COR-L47 (cell line): Measurements from ENCODE around the gene ATRNL1.
"Not testable (repeated sequence)": the region's sequence is repeated elsewhere in the genome, so short reads cannot be mapped to it uniquely, and the experiment has no call there.

Experiments
- DNase-seq: peaks from one replicate; lab custom pipeline; 2025; lab: John Stamatoyannopoulos, UW

Gene ATRNL1

DNA sequence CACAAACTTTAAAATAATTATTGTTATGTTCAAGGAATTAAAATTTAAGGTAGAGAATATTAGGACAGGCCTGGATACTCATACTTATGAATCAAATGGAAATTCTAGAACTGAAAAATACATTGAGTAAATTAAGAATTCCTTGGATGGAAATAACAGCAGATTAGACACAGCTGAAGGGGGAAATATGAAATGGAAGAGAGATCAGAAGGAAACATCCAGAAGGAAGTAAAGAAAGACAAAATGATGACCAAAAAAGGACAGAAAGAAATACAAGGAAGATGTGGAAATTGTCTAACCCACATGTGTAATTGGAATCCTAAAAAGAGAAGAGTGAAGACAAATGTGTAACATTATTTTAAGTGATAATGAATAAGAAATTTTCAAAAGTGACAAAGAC lies 128.9 kb downstream of the ATRNL1 start:
- DNase-seq = no peak

DNA sequence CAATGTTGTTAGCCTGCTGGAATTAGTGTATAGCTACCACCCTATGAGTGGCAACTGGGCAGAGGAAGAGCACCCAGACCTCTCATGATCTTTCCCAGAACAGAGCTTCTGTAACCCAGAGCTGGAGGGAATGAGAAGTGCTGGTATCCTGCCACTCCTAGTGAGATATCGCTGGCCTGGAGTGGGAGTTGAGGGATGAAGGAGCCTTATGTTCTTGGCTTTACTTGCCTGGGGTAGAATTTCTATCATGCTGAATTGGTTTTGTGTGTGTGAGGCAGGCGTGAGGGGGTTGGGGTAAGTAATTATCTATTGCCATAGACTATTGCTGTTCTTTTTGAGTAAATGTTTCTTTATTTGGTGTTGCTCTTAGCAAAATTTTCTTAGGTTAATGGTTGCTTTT lies 146.6 kb downstream of the ATRNL1 start:
- no peak for DNase-seq

DNA sequence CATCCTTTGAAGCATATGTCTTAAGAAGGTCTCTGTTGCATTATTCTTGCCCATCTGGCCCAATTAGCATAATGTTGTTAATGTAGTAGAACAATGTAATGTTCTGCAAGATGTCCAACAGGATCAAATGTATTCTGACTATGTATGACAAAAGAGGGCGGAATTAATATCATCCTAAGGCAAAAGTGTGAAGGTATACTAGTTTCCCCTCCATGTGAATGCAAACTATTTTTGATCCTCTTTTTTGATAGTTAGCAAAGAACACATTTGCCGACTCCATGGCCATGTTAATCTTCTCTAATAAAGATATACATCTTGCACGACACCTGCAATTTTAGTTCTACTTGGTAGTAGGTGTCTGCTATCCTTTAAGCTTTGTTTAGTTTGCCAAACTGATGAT lies 157.6 kb downstream of the ATRNL1 start:
- no peak for DNase-seq

DNA sequence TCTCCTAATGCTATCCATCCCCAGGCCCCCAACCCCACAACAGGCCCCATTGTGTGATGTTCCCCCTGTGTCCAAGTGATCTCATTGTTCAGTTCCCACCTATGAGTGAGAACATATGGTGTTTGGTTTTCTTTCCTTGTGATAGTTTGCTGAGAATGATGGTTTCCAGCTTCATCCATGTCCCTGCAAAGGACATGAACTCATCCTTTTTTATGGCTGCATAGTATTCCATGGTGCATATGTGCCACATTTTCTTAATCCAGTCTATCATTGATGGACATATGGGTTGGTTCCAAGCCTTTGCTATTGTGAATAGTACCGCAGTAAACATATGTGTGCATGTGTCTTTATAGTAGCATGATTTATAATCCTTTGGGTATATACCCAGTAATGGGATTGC lies 160.6 kb downstream of the ATRNL1 start:
- not testable (repeated sequence) for DNase-seq

DNA sequence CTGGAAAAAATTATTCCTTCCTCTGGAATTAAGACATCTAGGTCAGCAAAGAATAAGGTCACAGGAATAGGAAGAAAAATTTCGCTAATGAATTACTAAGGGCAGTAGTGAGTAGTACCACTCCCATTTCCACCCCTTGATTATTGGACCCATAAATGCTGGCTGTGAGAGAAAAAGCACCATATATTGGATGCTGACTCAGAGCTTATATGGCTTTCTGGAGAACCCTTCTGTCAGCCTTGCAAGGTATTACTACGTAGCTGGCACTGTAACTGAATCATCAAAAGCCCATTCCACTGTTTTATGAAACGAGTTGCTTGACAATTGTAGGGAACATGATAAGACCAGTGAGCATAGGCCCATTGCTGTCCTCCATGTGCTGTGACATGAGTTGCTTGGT lies 179.3 kb downstream of the ATRNL1 start:
- no peak for DNase-seq

DNA sequence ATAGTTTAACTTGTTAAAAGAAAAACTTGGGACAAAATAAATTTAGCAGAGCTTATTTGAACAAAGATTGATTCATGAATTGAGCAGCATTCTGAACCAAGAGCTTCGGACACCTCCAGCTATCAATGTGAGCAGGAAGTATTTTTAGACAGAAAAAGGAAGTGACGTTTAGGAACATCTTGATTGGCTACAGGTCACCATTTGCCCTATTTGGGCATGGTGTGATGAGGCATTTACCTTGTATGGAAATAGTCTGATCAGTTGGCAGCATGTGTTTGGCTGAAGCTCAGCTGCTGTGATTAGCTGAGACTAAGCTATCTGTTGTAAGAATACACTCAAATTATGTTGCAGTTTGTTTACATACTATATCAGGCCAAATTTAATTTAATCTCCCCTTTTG lies 185.1 kb downstream of the ATRNL1 start:
- DNase-seq = no peak

DNA sequence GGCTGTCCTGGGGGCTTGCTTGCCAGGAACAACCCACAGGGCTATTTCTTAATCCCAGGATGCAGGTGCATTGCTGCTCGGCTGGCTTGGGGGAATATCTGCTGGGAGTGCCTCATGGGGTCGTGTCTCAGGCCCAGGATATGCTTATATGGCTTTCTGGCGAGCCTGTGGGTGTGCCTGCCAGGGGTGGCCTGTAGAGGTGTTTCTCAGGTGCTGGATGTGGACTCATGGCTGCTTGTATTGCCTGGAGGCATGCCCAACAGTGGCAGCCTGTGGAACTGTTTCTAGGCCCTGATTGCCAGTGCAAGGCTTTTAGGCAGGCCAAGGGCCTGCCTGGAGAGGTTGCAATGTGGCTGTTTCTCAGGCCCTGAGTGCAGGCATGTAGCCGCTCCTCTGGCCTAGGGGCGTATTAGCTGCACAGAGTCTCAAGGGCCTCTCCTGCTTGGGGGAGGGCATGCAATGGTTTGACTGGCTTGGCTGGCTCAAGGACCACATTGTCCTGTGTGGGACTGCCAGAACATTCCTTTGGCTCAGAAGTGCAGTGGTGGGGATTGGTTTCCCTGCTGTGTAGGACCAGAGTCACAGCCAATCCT lies 202.1 kb downstream of the ATRNL1 start:
- no peak for DNase-seq

DNA sequence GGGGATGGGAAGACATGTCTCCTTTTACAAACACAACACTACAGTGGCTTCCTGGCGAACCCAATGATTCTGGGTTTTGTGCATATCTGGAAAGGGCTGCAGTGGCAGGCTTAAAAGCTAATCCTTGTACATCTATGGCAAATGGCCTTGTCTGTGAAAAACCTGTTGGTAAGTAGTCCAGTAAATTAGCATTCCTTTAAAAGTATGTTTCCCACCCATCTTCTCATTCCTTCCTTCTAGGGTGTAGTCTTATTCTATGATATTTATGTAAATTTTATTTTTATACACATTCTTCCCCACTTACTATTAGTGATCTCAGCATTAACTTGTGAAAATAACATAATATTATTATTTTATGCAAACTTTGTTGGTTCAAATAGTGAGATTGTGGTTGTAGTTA lies 206.9 kb downstream of the ATRNL1 start:
- DNase-seq = no peak

DNA sequence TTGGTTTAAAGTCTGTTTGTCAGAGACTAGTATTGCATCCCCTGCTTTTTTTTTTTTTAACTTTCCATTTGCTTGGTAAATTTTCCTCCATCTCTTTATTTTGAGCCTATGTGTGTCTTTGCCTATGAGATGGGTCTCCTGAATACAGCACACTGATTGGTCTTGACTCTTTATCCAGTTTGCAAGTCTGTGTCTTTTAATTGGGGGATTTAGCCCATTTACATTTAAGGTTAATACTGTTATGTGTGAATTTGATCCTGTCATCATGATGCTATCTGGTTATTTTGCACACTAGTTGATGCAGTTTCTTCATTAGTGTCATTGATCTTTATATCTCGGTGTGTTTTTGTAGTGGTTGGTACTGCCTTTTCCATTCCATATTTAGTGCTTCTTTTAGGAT lies 226.5 kb downstream of the ATRNL1 start:
- DNase-seq = not testable (repeated sequence)

DNA sequence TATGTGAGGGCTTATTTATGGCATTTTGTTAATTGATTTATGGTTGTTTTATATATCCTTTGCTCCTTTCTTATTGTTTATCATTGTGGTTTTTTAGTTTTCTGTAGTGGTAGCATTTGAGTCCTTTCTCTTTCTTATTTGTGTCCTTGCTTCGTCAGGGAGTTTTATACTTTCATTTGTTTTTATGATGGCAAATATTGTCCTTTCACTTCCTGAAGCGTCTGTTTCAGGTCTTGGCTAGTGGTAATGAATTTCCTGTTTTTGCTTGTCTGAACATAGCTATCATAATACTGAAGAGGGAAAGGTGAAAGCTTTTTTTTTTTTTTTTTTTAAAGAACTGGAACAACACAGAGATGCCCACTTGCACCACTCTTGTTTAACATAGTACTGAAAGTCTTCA lies 228.2 kb downstream of the ATRNL1 start:
- no peak for DNase-seq

DNA sequence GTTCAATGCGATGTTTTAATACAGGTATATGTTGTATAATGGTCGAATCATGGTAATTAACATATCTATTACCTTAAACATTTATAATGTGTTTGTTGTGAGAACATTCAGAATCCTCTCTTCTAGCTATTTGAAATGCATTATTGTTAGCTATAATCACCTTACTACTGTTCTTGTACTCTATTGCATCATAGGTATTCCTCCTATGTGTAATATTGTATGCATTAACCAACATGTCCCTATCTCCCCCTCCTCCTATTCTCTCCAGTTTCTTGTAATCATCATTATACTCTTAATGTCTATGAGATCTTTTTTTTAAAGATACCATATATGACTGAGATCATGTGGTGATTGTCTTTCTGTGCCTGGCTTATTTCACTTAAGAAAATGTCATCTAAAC lies 235.2 kb downstream of the ATRNL1 start:
- DNase-seq = no peak

DNA sequence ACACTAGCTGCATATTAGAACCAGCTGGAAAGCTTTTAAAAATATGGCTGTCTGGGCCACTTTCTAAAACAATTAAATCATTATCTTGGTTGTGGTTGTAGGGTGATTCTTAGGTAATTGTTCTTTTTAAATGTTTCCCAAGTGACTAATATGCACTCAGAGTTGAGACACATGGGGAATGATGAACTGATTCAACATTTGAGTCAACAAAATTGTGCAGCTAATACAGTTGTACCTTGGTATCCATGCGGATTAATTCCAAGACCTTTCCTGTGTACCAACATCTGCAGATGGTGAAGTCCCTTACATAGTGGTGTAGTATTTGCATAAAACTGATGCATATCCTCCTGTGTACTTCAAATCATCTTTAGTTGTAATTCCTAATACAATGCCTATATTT lies 242.2 kb downstream of the ATRNL1 start:
- no peak for DNase-seq

DNA sequence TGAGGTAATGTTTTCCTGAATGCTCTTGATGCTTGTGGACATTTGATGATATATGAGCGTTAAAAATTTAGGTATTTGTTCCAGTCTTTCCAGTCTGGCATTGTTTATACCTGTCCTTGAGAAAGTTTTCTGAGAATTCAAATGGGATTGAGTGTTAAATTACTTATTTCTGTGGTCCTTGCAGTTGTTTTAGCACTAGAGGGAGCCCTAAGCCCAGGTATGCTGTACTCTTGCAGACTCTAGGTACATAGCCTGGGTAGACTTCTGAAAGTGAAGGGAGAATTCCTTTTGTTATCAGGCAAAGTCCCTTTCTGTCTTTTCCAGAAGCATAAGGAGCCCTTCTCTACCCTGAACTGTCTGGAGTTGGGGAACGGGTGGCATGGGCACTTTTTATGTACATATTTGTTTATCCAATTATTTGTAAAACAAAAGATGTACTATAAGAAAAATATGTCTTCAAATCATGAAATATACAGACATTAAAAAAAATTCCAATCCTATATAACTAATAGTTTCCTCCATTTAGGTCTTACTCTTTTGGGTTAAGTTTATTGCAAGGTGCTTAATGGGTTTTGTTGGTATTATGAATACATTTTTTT lies 262.1 kb downstream of the ATRNL1 start:
- peak; percentile 30 for DNase-seq

DNA sequence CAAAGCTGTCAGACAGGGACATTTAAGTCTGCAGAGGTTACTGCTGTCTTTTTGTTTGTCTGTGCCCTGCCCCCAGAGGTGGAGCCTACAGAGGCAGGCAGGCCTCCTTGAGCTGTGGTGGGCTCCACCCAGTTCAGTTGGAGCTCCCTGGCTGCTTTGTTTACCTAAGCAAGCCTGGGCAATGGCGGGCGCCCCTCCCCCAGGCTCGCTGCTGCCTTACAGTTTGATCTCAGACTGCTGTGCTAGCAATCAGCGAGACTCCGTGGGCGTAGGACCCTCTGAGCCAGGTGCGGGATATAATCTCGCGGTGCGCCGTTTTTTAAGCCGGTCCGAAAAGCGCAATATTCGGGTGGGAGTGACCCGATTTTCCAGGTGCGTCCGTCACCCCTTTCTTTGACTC lies 274.8 kb downstream of the ATRNL1 start:
- not testable (repeated sequence) for DNase-seq

DNA sequence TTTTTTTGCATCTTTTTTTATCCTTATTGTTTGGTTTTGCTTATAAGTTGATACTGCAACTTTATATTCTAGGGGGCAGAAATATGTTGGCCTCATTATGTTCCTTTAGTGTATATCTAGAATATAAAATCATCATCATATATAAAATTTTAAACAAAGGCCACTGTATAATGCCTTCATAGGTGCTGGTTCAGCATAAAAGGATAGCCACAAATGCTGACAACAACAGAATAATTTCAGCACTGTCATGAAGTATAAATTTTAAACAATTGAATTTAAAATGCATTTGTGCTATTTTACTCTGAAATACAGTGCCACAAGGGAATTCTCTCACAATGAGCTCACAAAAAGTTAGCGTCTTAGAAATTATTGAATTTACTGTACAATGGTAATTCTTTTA lies 285.9 kb downstream of the ATRNL1 start:
- DNase-seq = no peak

DNA sequence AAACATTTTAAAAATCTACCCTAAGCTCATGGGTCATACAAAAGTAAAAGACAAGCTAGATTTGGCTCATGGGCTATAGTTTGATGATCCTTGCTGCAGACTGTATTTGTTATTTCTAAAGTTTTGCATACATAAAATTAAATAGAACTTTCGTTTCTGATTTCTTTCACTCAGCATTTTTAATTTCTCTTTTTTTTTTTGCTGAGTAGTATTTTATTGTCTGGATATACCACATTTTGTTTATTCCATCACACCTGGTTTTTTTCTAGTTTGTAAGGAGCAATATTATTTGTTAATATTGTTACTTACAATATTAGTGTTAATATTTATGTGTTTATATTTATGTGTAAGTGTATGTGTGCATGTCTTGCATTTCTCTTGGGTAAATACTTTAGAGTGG lies 291.5 kb downstream of the ATRNL1 start:
- no peak for DNase-seq

DNA sequence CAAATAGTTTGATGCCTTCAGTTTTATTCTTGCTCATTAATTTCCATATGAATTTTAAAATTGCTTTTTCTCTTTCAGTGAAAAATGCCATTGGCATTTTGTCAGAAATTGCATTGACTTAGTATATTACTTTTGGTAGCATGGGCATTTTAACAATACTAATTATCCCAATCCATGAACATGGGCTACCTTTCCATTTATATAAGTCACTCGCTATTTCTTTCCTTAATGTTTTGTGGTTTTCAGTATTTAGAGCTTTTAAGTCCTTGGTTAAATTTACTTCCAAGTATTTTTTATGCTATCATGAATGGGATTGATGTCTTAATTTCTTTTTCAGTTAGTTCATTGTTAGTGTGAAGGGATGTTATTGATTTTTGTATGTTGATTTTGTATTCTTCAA lies 297.4 kb downstream of the ATRNL1 start:
- DNase-seq = no peak

DNA sequence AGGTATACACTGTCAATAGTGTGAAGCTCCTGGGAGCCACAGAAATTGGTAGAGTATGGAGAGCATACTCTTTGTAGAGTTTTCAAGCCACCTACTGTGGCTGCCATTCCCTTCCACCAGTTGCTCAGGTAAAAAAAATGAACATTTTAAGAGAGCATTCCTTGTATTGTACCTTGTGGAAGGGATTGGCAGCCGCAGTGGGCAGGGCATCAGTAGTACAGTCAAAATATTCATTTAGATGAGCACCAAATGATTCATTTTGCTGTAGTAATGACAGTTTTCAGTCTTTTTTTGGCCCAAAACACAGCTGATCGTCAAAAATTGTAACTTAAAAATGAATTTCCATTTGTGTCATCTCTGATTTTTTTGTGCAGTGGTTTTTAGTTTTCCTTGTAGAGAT lies 304.9 kb downstream of the ATRNL1 start:
- no peak for DNase-seq

DNA sequence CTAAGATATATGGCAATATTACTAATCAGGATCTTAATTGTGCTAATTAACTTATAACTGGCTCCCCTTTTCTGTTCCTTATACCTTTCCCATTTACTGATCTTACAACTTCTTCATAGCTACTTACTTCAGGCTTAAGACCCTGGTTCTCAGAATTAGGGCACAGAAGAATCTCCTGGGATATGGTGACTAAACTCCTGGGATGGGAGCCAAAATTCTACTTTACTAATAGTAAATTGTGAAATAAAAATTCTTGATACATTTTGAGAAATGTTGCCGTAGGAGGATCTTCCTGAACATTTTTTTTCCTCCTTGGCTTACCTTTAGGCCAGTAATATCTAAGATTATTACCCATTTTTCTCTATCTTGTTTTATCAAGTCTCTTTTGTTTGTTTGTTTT lies 309.5 kb downstream of the ATRNL1 start:
- DNase-seq = no peak

DNA sequence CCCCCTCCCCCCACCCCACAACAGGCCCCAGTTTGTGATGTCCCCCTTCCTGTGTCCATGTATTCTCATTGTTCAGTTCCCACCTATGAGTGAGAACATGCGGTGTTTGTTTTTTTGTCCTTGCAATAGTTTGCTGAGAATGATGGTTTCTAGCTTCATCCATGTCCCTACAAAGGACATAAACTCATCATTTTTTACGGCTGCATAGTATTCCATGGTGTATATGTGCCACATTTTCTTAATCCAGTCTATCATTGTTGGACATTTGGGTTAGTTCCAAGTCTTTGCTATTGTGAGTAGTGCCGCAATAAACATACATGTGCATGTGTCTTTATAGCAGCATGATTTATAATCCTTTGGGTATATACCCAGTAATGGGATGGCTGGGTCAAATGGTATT lies 312.7 kb downstream of the ATRNL1 start:
- DNase-seq = not testable (repeated sequence)

DNA sequence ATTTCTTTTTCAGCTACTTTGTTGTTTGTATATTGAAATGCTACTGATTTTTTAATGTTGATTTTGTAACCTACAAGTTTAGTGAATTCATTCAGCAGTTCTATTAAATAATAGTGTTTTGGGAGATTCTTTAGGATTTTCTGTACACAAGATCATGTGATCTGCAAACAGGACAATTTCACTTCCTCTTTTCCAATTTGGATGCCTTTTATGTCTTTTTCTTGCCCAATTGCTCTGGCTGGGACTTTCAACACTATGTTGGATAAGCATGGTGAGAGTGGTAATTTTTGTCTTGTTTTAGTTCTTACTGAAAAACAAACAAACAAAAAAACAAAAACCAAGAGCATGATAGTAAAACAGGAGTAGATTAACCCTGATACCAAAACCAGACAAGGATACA lies 316.2 kb downstream of the ATRNL1 start:
- DNase-seq = no peak

DNA sequence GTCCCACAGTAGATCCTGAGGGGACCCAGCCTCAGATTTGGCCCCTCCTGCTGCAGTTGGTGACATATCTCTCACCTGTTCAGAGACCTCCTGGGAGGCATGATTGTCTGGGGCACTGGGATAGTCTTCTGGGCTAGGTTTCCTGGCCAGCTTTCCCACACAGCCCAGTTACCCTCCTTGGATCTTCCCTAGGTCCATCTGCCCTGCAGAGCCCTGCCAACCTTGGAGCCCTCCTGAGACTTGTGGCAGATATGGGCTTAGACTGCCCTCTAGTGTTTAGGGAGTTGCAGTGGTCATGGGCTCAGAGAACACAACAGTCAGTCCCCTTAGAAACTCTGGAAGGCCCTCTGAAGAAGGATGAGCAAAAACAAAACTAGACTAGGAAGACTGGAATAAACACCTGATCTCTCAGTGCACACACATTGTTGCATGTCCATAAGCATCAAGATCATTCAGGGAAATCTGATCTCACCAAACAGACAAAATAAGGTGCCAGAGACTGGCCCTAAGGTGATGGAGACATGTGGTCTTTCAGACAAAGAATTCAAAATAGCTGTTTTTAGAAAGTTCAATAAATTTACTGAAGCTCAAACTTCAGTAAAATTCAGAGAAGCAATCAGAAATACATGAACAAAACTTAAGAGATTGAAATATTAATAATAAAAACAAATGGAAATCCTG lies 324.6 kb downstream of the ATRNL1 start:
- peak; percentile 19 for DNase-seq

DNA sequence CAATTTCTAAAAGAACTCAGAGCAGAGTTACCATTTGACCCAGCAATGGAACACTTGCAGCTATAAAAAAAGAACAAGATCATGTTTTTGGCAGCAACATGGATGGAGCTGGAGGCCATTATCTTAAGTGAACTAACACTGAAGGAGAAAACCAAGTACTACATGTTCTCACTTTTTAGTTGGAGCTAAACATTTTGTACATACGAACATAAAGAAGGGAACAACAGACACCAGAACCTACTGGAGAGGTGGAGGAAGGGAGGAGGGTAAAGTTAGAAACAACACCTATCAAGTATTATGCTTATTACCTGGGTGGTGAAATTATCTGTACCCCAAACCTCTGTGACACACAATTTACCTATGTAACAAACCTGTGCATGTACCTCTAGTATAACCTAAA lies 329.5 kb downstream of the ATRNL1 start:
- no peak for DNase-seq

DNA sequence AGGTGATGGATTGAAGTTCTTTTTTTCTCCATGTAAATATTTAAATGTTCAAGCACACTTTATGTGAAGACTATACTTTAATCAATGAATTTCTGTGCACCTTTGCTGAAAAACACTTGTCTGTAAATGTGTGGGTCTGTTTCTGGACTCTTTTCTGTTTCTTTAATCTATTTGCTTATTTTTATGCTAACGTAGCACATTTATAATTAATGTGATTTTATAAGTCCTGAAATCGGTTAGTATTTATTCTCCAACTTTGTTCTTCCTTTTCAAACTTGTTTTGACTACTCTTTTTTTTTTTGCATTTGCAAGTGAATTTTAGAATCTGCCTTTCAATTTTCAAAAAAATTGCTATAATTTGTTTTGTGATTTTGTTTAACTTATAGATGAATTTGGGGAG lies 334.4 kb downstream of the ATRNL1 start:
- DNase-seq = no peak
